GDM1 (cell line): ENCODE results near the gene NFE2L2.
"Not testable (repeated sequence)": the region's sequence is repeated elsewhere in the genome, so short reads cannot be mapped to it uniquely, and the experiment has no call there.

Experiments
- DNase-seq: peaks from one replicate; lab custom pipeline; 2025; lab: John Stamatoyannopoulos, UW

The NFE2L2 gene

GRCh38 chr2:177190941-177191340 lies 73.6 kb downstream of the NFE2L2 start:
- no peak for DNase-seq

GRCh38 chr2:177188482-177189469 lies 75.8 kb downstream of the NFE2L2 start:
- no peak for DNase-seq

- no peak for DNase-seq
These were observed 76.8 kb downstream of the NFE2L2 start for GRCh38 chr2:177187631-177188312.

- DNase-seq = not testable (repeated sequence)
These were observed 78.5 kb downstream of the NFE2L2 start for GRCh38 chr2:177186038-177186437.

- DNase-seq = no peak
These were observed 79.9 kb downstream of the NFE2L2 start for GRCh38 chr2:177184606-177185005.

GRCh38 chr2:177183860-177184259 lies 80.7 kb downstream of the NFE2L2 start:
- DNase-seq = no peak
